H9 (cell line): ENCODE measurements around the gene ASB12. TPM values are rescaled to one million over a fixed set of nuclear protein-coding genes. Genes with fewer than 3 reads are reported as not detected.

Experiments
- DNase-seq: peaks from one replicate; pipeline ENCODE4 v3.0.0-alpha.2; 2017
- H2AFZ ChIP-seq: one replicate; pipeline ENCODE4 v1.6.1; 2013; ENCODE audit warnings: mild to moderate bottlenecking, low read length, control low read depth, moderate library complexity
- H2AK5ac ChIP-seq: 2 replicates; pipeline ENCODE4 v1.6.1; 2013; ENCODE audit warnings: low read length, control low read depth, mixed read lengths; ENCODE audit not compliant: insufficient read length
- H2BK120ac ChIP-seq: one replicate; pipeline ENCODE4 v1.6.1; 2013; ENCODE audit warnings: low read depth, mild to moderate bottlenecking, low read length, control low read depth, inconsistent platforms; ENCODE audit not compliant: poor library complexity, severe bottlenecking
- H2BK12ac ChIP-seq: 2 replicates; pipeline ENCODE4 v1.6.1; 2013; ENCODE audit warnings: low read length, control low read depth, mixed read lengths, low read depth; ENCODE audit not compliant: insufficient read length
- H2BK15ac ChIP-seq: 2 replicates; pipeline ENCODE4 v1.6.1; 2013; ENCODE audit warnings: low read depth, low read length, control low read depth
- H2BK20ac ChIP-seq: one replicate; pipeline ENCODE4 v1.6.1; 2013; ENCODE audit warnings: low read depth, mild to moderate bottlenecking, low read length, control low read depth, inconsistent platforms; ENCODE audit not compliant: poor library complexity, severe bottlenecking
- H2BK5ac ChIP-seq: 2 replicates; pipeline ENCODE4 v1.6.1; 2013; ENCODE audit warnings: low read length, control low read depth, mixed read lengths; ENCODE audit not compliant: insufficient read length
- H3K14ac ChIP-seq: 2 replicates; pipeline ENCODE4 v1.6.1; 2013; ENCODE audit warnings: low read length, control low read depth; ENCODE audit not compliant: insufficient read depth
- H3K18ac ChIP-seq: 2 replicates; pipeline ENCODE4 v1.6.1; 2013; ENCODE audit warnings: low read depth, mild to moderate bottlenecking, mixed read lengths, low read length, control low read depth; ENCODE audit not compliant: insufficient read length
- H3K23ac ChIP-seq: 2 replicates; pipeline ENCODE4 v1.6.1; 2013; ENCODE audit warnings: low read length, control low read depth, mixed read lengths, low read depth; ENCODE audit not compliant: insufficient read length
- H3K23me2 ChIP-seq: 2 replicates; pipeline ENCODE4 v1.6.1; 2013; ENCODE audit warnings: low read depth, mild to moderate bottlenecking, mixed read lengths, low read length, control low read depth; ENCODE audit not compliant: insufficient read length, poor library complexity, severe bottlenecking
- H3K27ac ChIP-seq: 2 replicates; pipeline ENCODE4 v1.5.1; 2013; ENCODE audit warnings: low read length, control low read depth, mixed read lengths, low read depth; ENCODE audit not compliant: insufficient read length
- H3K27me3 ChIP-seq: 2 replicates; pipeline ENCODE4 v1.6.1; 2013; ENCODE audit warnings: low read length, control low read depth, inconsistent platforms; ENCODE audit not compliant: insufficient read depth
- H3K4ac ChIP-seq: 2 replicates; pipeline ENCODE4 v1.6.1; 2013; ENCODE audit warnings: low read depth, mild to moderate bottlenecking, control low read depth, inconsistent platforms, low read length, moderate library complexity
- H3K4me1 ChIP-seq: 2 replicates; pipeline ENCODE4 v1.6.1; 2013; ENCODE audit warnings: low read length, control low read depth, inconsistent platforms; ENCODE audit not compliant: insufficient read depth
- H3K4me2 ChIP-seq: 2 replicates; pipeline ENCODE4 v1.6.1; 2013; ENCODE audit warnings: low read length, control low read depth, mixed read lengths; ENCODE audit not compliant: insufficient read length, insufficient read depth
- H3K56ac ChIP-seq: 2 replicates; pipeline ENCODE4 v1.6.1; 2013; ENCODE audit warnings: low read depth, mild to moderate bottlenecking, mixed read lengths, low read length, control low read depth; ENCODE audit not compliant: insufficient read length
- H3K79me1 ChIP-seq: 2 replicates; pipeline ENCODE4 v1.6.1; 2013; ENCODE audit warnings: low read depth, mild to moderate bottlenecking, moderate library complexity, low read length, control low read depth, inconsistent platforms; ENCODE audit not compliant: insufficient read depth, poor library complexity, severe bottlenecking
- H3K79me2 ChIP-seq: 2 replicates; pipeline ENCODE4 v1.6.1; 2013; ENCODE audit warnings: low read length, control low read depth, inconsistent platforms; ENCODE audit not compliant: insufficient read depth
- H3K9ac ChIP-seq: 2 replicates; pipeline ENCODE4 v1.6.1; 2013; ENCODE audit warnings: low read length, control low read depth, mixed read lengths; ENCODE audit not compliant: insufficient read length; ENCODE audit errors: extremely low read depth
- H3K9me3 ChIP-seq: one replicate; pipeline ENCODE4 v1.6.1; 2013; ENCODE audit warnings: low read depth, low read length, inconsistent platforms; ENCODE audit not compliant: control insufficient read depth
- H3T11ph ChIP-seq: one replicate; pipeline ENCODE4 v1.6.1; 2013; ENCODE audit warnings: mild to moderate bottlenecking, low read length, control low read depth, inconsistent platforms
- H4K20me1 ChIP-seq: one replicate; pipeline ENCODE4 v1.6.1; 2013; ENCODE audit not compliant: control insufficient read depth, insufficient read length, insufficient read depth
- H4K5ac ChIP-seq: 2 replicates; pipeline ENCODE4 v1.6.1; 2013; ENCODE audit warnings: low read depth, mild to moderate bottlenecking, mixed read lengths, low read length, control low read depth; ENCODE audit not compliant: insufficient read length
- H4K8ac ChIP-seq: replicated peaks from 2 replicates; pipeline ENCODE4 v1.6.1; 2013; ENCODE audit warnings: low read length, control low read depth, mixed read lengths, low read depth; ENCODE audit not compliant: insufficient read length
- H4K91ac ChIP-seq: 2 replicates; pipeline ENCODE4 v1.6.1; 2013; ENCODE audit warnings: low read depth, mild to moderate bottlenecking, moderate library complexity, mixed read lengths, low read length, control low read depth; ENCODE audit not compliant: insufficient read length
- H3K27ac Mint-ChIP-seq, 3 experiments: 2 replicates in 2 of 3; 3 replicates in 1 of 3; pipeline ENCODE4 v1.8.0; 2020 to 2021; ENCODE audit warnings: mixed read lengths in 3 of 3, mild to moderate bottlenecking in 1 of 3, moderate library complexity in 1 of 3
- H3K27me3 Mint-ChIP-seq: 2 replicates; pipeline ENCODE4 v1.8.0; 2021; ENCODE audit warnings: low read depth, mild to moderate bottlenecking, moderate library complexity, mixed read lengths
- H3K36me3 Mint-ChIP-seq, 3 experiments: 2 replicates in 2 of 3; 3 replicates in 1 of 3; pipeline ENCODE4 v1.8.0; 2020 to 2021; ENCODE audit warnings: low read depth in 3 of 3, mixed read lengths in 3 of 3; ENCODE audit not compliant: insufficient read depth in 1 of 3
- H3K4me1 Mint-ChIP-seq, 2 experiments: 2 replicates each; pipeline ENCODE4 v1.8.0; 2020; ENCODE audit warnings: mixed read lengths in 2 of 2
- H3K4me3 Mint-ChIP-seq, 2 experiments: 2 replicates in 1 of 2; 3 replicates in 1 of 2; pipeline ENCODE4 v1.8.0; 2020 to 2021; ENCODE audit warnings: mild to moderate bottlenecking in 2 of 2, mixed read lengths in 2 of 2, moderate library complexity in 1 of 2
- H3K9me3 Mint-ChIP-seq, 2 experiments: 2 replicates in 1 of 2; 3 replicates in 1 of 2; pipeline ENCODE4 v1.8.0; 2020; ENCODE audit warnings: mild to moderate bottlenecking in 2 of 2, mixed read lengths in 2 of 2, moderate library complexity in 1 of 2
- CTCF ChIP-seq: fragments of 200-600 bp; sonication (generic); conservative IDR thresholded peaks from 3 replicates; pipeline ENCODE4 v1.8.0; 2021; ENCODE audit warnings: antibody characterized with exemption, mild to moderate bottlenecking
- WGBS: extraction: QIAGEN DNeasy Blood & Tissue Kit; methylation state at CpG from one replicate; pipeline ENCODE4 v1.1.7; 2013; ENCODE audit warnings: missing lambda C conversion rate, low lambda C conversion rate, mixed read lengths; ENCODE audit not compliant: insufficient read length; ENCODE audit errors: extremely low coverage; 5-methylcytosine and 5-hydroxymethylcytosine counted together
- total RNA-seq: library from RNA; stranded (reverse); gene quantifications from 2 replicates; pipeline ENCODE4 v1.2.1, GENCODE V29; 2021

The ASB12 gene
- total RNA-seq, 1 experiment from 2014 or later, result 0.46 TPM

- Histone ChIP-seq H4K91ac (no peak within 1 kb of the TSS), H3K14ac (peak within 1 kb of the TSS; percentile 47; the same call in 1 of the 2 replicates), H2BK15ac (no peak within 1 kb of the TSS), H3K27me3 (no peaks in the 10 kb centered on the region; the same call in 1 of the 2 replicates), H3K27ac (no peak within 1 kb of the TSS), H2AFZ (no peak within 1 kb of the TSS), H2BK12ac (no peak within 1 kb of the TSS), H4K5ac (no peak within 1 kb of the TSS), H3K4me1 (no peaks in the 10 kb centered on the region), H3K18ac (peak within 1 kb of the TSS; percentile 72), H3K79me2 (no peaks in the 10 kb centered on the region), H3K56ac (no peak within 1 kb of the TSS), H3K23ac (no peak within 1 kb of the TSS), H2BK5ac (no peak within 1 kb of the TSS), H3K79me1 (peaks cover 3% of the 10 kb centered on the region), H3K4ac (no peak within 1 kb of the TSS), H2AK5ac (no peak within 1 kb of the TSS), H2BK120ac (no peak within 1 kb of the TSS), H3K9ac (peak within 1 kb of the TSS; percentile 25), H4K8ac (no peak within 1 kb of the TSS), H4K20me1 (no peaks in the 10 kb centered on the region), H3T11ph (no peak within 1 kb of the TSS), H2BK20ac (no peak within 1 kb of the TSS), H3K4me2 (peak within 1 kb of the TSS; percentile 66), H3K23me2 (peaks cover 5% of the 10 kb centered on the region), H3K9me3 (peaks cover 27% of the 10 kb centered on the region)
- DNase-seq, result no peak
- Mint-ChIP-seq H3K27me3 (peaks cover 33% of the 10 kb centered on the region), H3K4me3 (peak within 1 kb of the TSS; percentile 67 to 82), H3K4me1 (peaks cover 2 to 12% of the 10 kb centered on the region in 2 experiments; a peak in 2 of 4 replicates), H3K9me3 (peaks cover 54 to 63% of the 10 kb centered on the region in 2 experiments), H3K27ac (peak within 1 kb of the TSS in 2 of 3 experiments; percentile 81 to 93; a peak in 4 of 7 replicates), H3K36me3 (peaks cover 0 to 7% (median 3%) of the 10 kb centered on the region in 3 experiments; a peak in 2 of 7 replicates)
- no CpG with 5 or more reads among the region's 29 CpGs for WGBS
- TF ChIP-seq CTCF, result no peak
Measured at GRCh38 chrX:64205441-64205734, 25.0 kb downstream of the ASB12 start, which contains the start of gene AMER1. AMER1 (minus strand) TSS chrX:64205708; CDS start chrX:64193286, 12,422 bp downstream.
